Activated T-helper 2 cell treated with anti-CD3 and anti-CD28 coated beads, Interferon-gamma antibody, Interleukin-2, Interleukin-4, amounts not matched to agents 10 μg/mL and 5 μg/mL and 100 μg/mL, durations not matched to agents 14 hours and 24 hours and 36 hours (primary cell): ENCODE results near the gene PPP6R2. TPM values are rescaled to one million over a fixed set of nuclear protein-coding genes. Genes with fewer than 3 reads are reported as not detected.

Experiments
- DNase-seq: peaks from one replicate; pipeline ENCODE4 v3.0.0; 2021; ENCODE audit warnings: low spot score
- H3K27ac Mint-ChIP-seq: one replicate; pipeline ENCODE4 v1.8.0; 2021; ENCODE audit warnings: mixed read lengths
- H3K27me3 Mint-ChIP-seq: one replicate; pipeline ENCODE4 v1.8.0; 2021; ENCODE audit warnings: low read depth, mixed read lengths
- H3K36me3 Mint-ChIP-seq: one replicate; pipeline ENCODE4 v1.8.0; 2021; ENCODE audit warnings: low read depth, mixed read lengths
- H3K4me1 Mint-ChIP-seq: one replicate; pipeline ENCODE4 v1.8.0; 2021; ENCODE audit warnings: low read depth, mixed read lengths
- H3K4me3 Mint-ChIP-seq: one replicate; pipeline ENCODE4 v1.8.0; 2021; ENCODE audit warnings: low read depth, mild to moderate bottlenecking, moderate library complexity, mixed read lengths
- H3K9me3 Mint-ChIP-seq: one replicate; pipeline ENCODE4 v1.8.0; 2021; ENCODE audit warnings: mixed read lengths
- intact Hi-C: fragments of 100-400 bp; cut with micrococcal nuclease; formaldehyde crosslinking; loops from one replicate; pipeline ENCODE4 v1.15.1; 2023
- total RNA-seq: library from RNA; stranded (reverse); gene quantifications from 2 replicates; pipeline ENCODE4 v1.2.3, GENCODE V29; 2022

The PPP6R2 gene
- total RNA-seq, 1 donor from 2014 or later: 45.0 TPM

DNA sequence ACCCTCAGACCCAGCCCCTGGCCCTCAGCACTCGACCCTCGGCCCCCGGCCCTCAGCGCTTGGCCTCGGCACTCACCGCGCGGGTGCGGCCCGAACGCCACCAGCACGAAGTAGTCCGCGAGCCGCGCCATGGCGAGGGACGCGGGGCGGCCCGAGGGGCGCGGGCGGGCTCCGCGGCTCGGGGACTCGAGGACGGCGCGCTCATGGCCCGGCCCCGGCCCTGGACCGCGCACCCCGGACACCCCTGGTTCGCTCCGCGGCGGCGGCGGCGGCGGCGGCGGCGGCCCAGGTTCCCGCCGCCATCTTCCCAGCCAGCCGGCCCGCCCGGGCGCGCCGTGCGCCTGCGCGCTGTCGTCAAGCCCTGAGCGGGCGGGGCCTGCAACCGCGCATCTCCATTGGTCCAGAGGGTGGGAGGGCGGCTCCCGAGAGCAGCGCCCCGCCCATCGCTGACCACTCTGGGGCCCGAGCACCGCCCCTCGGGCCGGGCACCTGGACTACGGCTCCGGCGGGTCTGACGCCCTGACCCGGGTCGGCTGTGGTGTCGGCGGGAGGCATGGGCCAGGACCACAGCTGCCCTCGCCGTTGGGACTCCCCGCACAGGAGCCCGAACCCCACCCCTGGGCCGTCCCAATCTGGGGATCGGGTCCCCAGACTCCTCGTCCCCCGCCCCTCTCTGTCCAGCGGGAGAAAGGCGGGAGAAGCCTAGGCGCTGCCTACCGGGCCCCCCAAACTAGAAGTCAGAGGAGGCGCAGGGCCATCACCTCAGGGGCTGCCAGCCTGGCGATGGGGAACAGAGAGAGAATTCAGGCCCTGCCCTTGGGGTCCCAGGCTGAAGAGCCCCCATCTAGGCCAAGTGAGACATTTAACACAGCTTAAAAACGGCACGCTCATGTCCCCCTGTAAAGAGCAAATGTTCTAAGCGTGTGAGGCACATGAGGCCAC lies 131.9 kb downstream of the PPP6R2 start, which contains the start of gene SBF1:
SBF1 (minus strand) TSS at position 326 of the 942 bp plus-strand sequence; CDS start at position 131, 195 bp downstream.
- intact Hi-C loops: loop anchor here (5.0 kb wide), 1 partner anchor 52 kb away; the partner anchor contains the start of gene SCO2
- Mint-ChIP-seq H3K27me3 (peaks cover 10% of the 10 kb centered on the region), H3K9me3 (no peaks in the 10 kb centered on the region), H3K36me3 (peaks cover 5% of the 10 kb centered on the region), H3K27ac (peak within 1 kb of the TSS; percentile 86), H3K4me1 (peaks cover 41% of the 10 kb centered on the region), H3K4me3 (peak within 1 kb of the TSS; percentile 96)
- peak; percentile 87 for DNase-seq

DNA sequence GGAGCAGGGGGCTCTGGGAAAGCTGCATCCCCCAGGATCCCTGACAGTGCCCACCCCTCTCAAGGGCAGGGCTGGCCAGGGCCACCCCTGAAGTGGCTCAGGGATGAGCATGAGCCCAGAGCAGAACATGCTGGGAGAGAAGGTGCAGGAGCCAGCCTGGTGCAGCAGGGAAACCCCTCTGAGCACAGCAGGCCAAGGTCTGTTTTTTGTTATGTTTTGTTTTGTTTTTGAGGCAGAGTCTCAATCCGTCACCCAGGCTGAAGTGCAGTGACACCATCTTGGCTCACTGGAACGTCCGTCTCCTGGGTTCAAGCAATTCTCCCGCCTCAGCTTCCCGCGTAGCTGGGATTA lies 132.5 kb downstream of the PPP6R2 start:
- Mint-ChIP-seq H3K4me1 (peaks cover 39% of the 10 kb centered on the region), H3K9me3 (no peaks in the 10 kb centered on the region), H3K27me3 (peaks cover 15% of the 10 kb centered on the region), H3K36me3 (peaks cover 5% of the 10 kb centered on the region), H3K27ac (no peak overlapping the region), H3K4me3 (peak overlapping the region; percentile 64)
- DNase-seq: no peak
- intact Hi-C loops: no loop called here

- DNase-seq: no peak
- peaks cover 29% of the 10 kb centered on the region for H3K4me1 Mint-ChIP-seq
- intact Hi-C loops: no loop called here
- peak overlapping the region; percentile 4 for H3K27ac Mint-ChIP-seq
- peak overlapping the region; percentile 68 for H3K4me3 Mint-ChIP-seq
- no peaks in the 10 kb centered on the region for H3K9me3 Mint-ChIP-seq
- H3K36me3 Mint-ChIP-seq: peaks cover 5% of the 10 kb centered on the region
- peaks cover 15% of the 10 kb centered on the region for H3K27me3 Mint-ChIP-seq
These were observed 133.7 kb downstream of the PPP6R2 start for GRCh38 chr22:50476868-50477267.

- Mint-ChIP-seq H3K4me1 (peaks cover 24% of the 10 kb centered on the region), H3K27me3 (peaks cover 15% of the 10 kb centered on the region), H3K4me3 (no peak overlapping the region), H3K36me3 (peaks cover 5% of the 10 kb centered on the region), H3K27ac (no peak overlapping the region), H3K9me3 (no peaks in the 10 kb centered on the region)
- intact Hi-C loops: no loop called here
- DNase-seq: no peak
These were observed 134.8 kb downstream of the PPP6R2 start for GRCh38 chr22:50477923-50478322.

GRCh38 chr22:50479721-50480120 lies 136.6 kb downstream of the PPP6R2 start:
- intact Hi-C loops: no loop called here
- no peaks in the 10 kb centered on the region for H3K36me3 Mint-ChIP-seq
- H3K27me3 Mint-ChIP-seq: peaks cover 15% of the 10 kb centered on the region
- H3K4me1 Mint-ChIP-seq: peaks cover 11% of the 10 kb centered on the region
- H3K4me3 Mint-ChIP-seq: peak overlapping the region; percentile 78
- no peaks in the 10 kb centered on the region for H3K9me3 Mint-ChIP-seq
- H3K27ac Mint-ChIP-seq: no peak overlapping the region
- DNase-seq: no peak

DNA sequence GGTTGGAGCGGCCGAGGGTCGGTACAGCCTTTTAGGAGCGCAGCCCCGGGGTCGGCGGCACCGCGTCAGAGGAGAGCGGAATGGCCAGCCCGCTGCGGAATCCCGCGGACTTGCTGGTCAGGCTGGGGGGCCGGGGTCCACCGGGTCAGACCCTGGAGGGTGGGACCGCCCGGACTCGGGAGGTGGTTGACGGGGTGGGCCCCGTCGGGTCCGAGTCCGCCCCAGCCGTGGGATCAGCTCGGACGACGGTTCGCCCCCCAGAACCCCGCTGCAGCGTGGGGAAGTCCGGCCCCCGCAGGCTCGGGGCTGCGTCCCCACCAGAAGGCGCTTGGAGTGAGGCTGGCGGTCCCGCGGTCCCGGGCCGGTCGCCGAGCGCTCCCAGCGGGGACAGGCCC lies 137.9 kb downstream of the PPP6R2 start:
- intact Hi-C loops: no loop called here
- Mint-ChIP-seq H3K9me3 (no peaks in the 10 kb centered on the region), H3K27ac (no peak overlapping the region), H3K36me3 (no peaks in the 10 kb centered on the region), H3K27me3 (peaks cover 15% of the 10 kb centered on the region), H3K4me1 (peaks cover 7% of the 10 kb centered on the region), H3K4me3 (peak overlapping the region; percentile 68)
- no peak for DNase-seq

GRCh38 chr22:50481440-50482106 lies 138.4 kb downstream of the PPP6R2 start, which contains the start of gene ADM2:
ADM2 (plus strand) TSS chr22:50481543; CDS start chr22:50481848, 305 bp downstream.
- no peaks in the 10 kb centered on the region for H3K9me3 Mint-ChIP-seq
- intact Hi-C loops: no loop called here
- H3K27ac Mint-ChIP-seq: peak within 1 kb of the TSS; percentile 38

DNA sequence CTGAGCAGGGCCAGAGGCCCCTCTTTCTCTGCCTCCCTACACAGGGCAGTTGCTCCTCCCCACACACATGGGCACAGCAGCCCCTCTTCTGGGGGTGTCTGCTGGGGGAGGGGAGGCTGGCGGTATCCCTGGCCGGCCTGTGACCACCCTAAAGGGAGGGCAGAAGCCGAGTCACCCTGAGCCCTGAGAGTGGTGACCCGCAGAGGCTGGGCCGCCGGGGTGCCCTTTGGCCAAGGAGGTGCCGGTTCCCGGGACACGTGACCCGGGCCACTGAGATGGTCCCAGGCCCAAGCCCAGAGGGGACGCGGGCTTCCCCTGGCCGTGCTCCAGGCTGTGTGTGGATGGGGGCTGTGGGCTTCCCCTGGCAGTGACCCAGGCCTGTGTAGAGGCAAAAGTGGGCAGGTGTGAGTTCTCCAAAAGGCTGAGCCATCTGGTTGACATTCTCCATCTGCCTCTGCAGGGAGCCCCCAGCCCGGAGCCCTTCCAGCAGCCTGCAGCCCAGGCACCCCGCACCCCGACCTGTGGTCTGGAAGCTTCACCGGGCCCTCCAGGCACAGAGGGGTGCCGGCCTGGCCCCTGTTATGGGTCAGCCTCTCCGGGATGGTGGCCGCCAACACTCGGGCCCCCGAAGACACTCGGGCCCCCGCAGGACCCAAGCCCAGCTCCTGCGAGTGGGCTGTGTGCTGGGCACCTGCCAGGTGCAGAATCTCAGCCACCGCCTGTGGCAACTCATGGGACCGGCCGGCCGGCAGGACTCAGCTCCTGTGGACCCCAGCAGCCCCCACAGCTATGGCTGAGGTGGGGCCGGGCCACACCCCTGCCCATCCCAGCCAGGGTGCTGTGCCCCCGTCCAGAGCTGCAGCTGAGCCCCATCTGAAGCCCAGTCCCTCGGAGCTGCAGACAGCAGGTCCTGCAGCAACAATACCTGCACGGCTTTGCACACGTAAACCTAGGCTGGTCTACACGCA lies 139.3 kb downstream of the PPP6R2 start:
- Mint-ChIP-seq H3K9me3 (no peaks in the 10 kb centered on the region), H3K27ac (no peak overlapping the region), H3K36me3 (no peaks in the 10 kb centered on the region), H3K27me3 (peaks cover 15% of the 10 kb centered on the region), H3K4me1 (peaks cover 7% of the 10 kb centered on the region), H3K4me3 (peak overlapping the region; percentile 77)
- intact Hi-C loops: no loop called here
- DNase-seq: no peak

More at GRCh38 chr22:50481440-50482106, 138.4 kb downstream of the PPP6R2 start, which contains the start of gene ADM2:
- Mint-ChIP-seq H3K4me3 (peak within 1 kb of the TSS; percentile 78), H3K4me1 (peaks cover 7% of the 10 kb centered on the region), H3K36me3 (no peaks in the 10 kb centered on the region), H3K27me3 (peaks cover 15% of the 10 kb centered on the region)
- DNase-seq: peak; percentile 69

DNA sequence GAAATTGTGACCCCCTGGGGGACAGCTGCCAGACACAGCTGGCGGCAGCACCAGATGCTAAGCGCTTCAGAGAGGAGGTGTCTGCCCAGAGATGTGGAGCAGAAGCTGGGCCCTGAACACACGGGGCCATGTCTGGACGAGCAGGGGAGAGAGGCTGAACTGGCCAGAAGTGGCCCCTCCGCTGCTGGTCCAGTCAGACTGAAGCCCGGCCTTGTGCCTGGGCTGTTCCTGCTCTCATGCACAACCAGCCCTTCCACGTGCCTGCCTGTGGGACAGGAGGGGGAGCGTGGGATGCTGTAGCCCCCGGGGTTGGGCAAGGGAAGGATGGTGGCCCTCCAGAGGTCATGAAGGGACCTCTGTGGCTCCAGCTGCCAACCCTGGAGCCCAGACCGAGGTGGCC lies 140.0 kb downstream of the PPP6R2 start:
- Mint-ChIP-seq H3K27me3 (peaks cover 15% of the 10 kb centered on the region), H3K9me3 (no peaks in the 10 kb centered on the region), H3K36me3 (no peaks in the 10 kb centered on the region), H3K4me3 (peak overlapping the region; percentile 39), H3K27ac (no peak overlapping the region), H3K4me1 (peaks cover 7% of the 10 kb centered on the region)
- DNase-seq: no peak
- intact Hi-C loops: no loop called here

- DNase-seq: no peak
- peaks cover 15% of the 10 kb centered on the region for H3K27me3 Mint-ChIP-seq
- intact Hi-C loops: no loop called here
- H3K4me1 Mint-ChIP-seq: peaks cover 7% of the 10 kb centered on the region
- H3K9me3 Mint-ChIP-seq: no peaks in the 10 kb centered on the region
- no peaks in the 10 kb centered on the region for H3K36me3 Mint-ChIP-seq
- H3K4me3 Mint-ChIP-seq: no peak overlapping the region
- no peak overlapping the region for H3K27ac Mint-ChIP-seq
These were observed 140.4 kb downstream of the PPP6R2 start for GRCh38 chr22:50483556-50483955.

- H3K36me3 Mint-ChIP-seq: no peaks in the 10 kb centered on the region
- no peak overlapping the region for H3K4me3 Mint-ChIP-seq
- H3K27me3 Mint-ChIP-seq: peaks cover 12% of the 10 kb centered on the region
- H3K4me1 Mint-ChIP-seq: peaks cover 7% of the 10 kb centered on the region
- H3K27ac Mint-ChIP-seq: no peak overlapping the region
- no peaks in the 10 kb centered on the region for H3K9me3 Mint-ChIP-seq
- intact Hi-C loops: no loop called here
- no peak for DNase-seq
These were observed 141.1 kb downstream of the PPP6R2 start for GRCh38 chr22:50483977-50484853.
